SK-N-SH (cell line): ENCODE measurements around the gene ASB3. TPM values are rescaled to one million over a fixed set of nuclear protein-coding genes. Genes with fewer than 3 reads are reported as not detected.

ENCODE experiments used
- CTCF ChIA-PET: fragments of 300-600, 350-600 bp; formaldehyde crosslinking; extraction: SDS; loops from one replicate; lab custom pipeline; 2021; lab: Yijun Ruan, JAX
- POLR2A ChIA-PET: fragments of 350-600 bp; sonication (Branson Sonifier 250); formaldehyde crosslinking; extraction: SDS; loops from one replicate; lab custom pipeline; 2020; ENCODE audit warnings: antibody characterized with exemption, inconsistent platforms; lab: Yijun Ruan, JAX
- DNase-seq: peaks from one replicate; pipeline ENCODE4 v3.0.0; 2012
- H2AFZ ChIP-seq: fragments of 200-600 bp; sonication (generic); 2 replicates; pipeline ENCODE4 v1.8.1; 2016; ENCODE audit warnings: antibody characterized with exemption, mild to moderate bottlenecking, low read depth
- H3F3A ChIP-seq: fragments of 200-600 bp; sonication (generic); replicated peaks from 2 replicates; pipeline ENCODE3; 2016; ENCODE audit warnings: antibody characterized with exemption, mild to moderate bottlenecking; ENCODE audit not compliant: insufficient read depth
- H3K27ac ChIP-seq, 2 experiments: fragments of 200-500 bp in 1 of 2; fragments of 200-600 bp in 1 of 2; sonication (Bioruptor generic) in 1 of 2; sonication (generic), shearing (Covaris generic) in 1 of 2; 2 replicates each; pipeline versions ENCODE4 v1.5.1 to v1.6.1; 2014 to 2016; ENCODE audit warnings: low read depth in 2 of 2, inconsistent platforms in 1 of 2, low read length in 1 of 2, mild to moderate bottlenecking in 1 of 2, mixed read lengths in 1 of 2
- H3K27me3 ChIP-seq: fragments of 200-600 bp; sonication (generic), shearing (Covaris generic); 2 replicates; pipeline ENCODE4 v1.6.1; 2016; ENCODE audit warnings: mixed run types; ENCODE audit not compliant: insufficient read depth
- H3K36me3 ChIP-seq, 2 experiments: fragments of 200-500 bp in 1 of 2; fragments of 200-600 bp in 1 of 2; sonication (Bioruptor generic) in 1 of 2; sonication (generic) in 1 of 2; replicated peaks in 1 of 2; 2 replicates each; pipeline versions ENCODE3 to v1.5.1; 2014 to 2016; ENCODE audit warnings: low read length in 1 of 2, mild to moderate bottlenecking in 1 of 2; ENCODE audit not compliant: insufficient read depth in 2 of 2, control insufficient read depth in 1 of 2
- H3K4me1 ChIP-seq, 2 experiments: fragments of 200-500 bp in 1 of 2; fragments of 200-600 bp in 1 of 2; sonication (Bioruptor generic) in 1 of 2; sonication (generic), shearing (Covaris generic) in 1 of 2; 2 replicates each; pipeline versions ENCODE4 v1.5.1 to v1.6.1; 2014 to 2016; ENCODE audit warnings: low read depth in 1 of 2, low read length in 1 of 2, mixed run types in 1 of 2; ENCODE audit not compliant: insufficient read depth in 2 of 2, control insufficient read depth in 1 of 2
- H3K4me2 ChIP-seq: fragments of 200-600 bp; sonication (generic), shearing (Covaris generic); 2 replicates; pipeline ENCODE4 v1.6.1; 2017; ENCODE audit warnings: mixed run types
- H3K4me3 ChIP-seq, 2 experiments: fragments of 200-500 bp in 1 of 2; fragments of 200-600 bp in 1 of 2; sonication (Bioruptor generic) in 1 of 2; sonication (generic), shearing (Covaris generic) in 1 of 2; 2 replicates each; pipeline versions ENCODE4 v1.5.1 to v1.8.1; 2014 to 2016; ENCODE audit warnings: low read depth in 2 of 2, inconsistent platforms in 1 of 2, low read length in 1 of 2, mild to moderate bottlenecking in 1 of 2, mixed read lengths in 1 of 2, moderate library complexity in 1 of 2
- H3K79me2 ChIP-seq: fragments of 200-600 bp; sonication (generic); 2 replicates; pipeline ENCODE4 v1.8.1; 2017; ENCODE audit warnings: mild to moderate bottlenecking; ENCODE audit not compliant: insufficient read depth
- H3K9ac ChIP-seq: fragments of 200-600 bp; sonication (generic); 2 replicates; pipeline ENCODE4 v1.6.1; 2017; ENCODE audit warnings: mixed run types
- H3K9me2 ChIP-seq: fragments of 200-600 bp; sonication (generic); 2 replicates; pipeline ENCODE4 v1.6.1; 2017; ENCODE audit warnings: mixed run types
- H3K9me3 ChIP-seq: fragments of 200-600 bp; sonication (generic); 2 replicates; pipeline ENCODE4 v1.6.1; 2017; ENCODE audit warnings: mixed run types, mild to moderate bottlenecking, moderate library complexity
- H4K20me1 ChIP-seq: fragments of 200-600 bp; sonication (generic); 2 replicates; pipeline ENCODE4 v1.6.1; 2017; ENCODE audit warnings: mild to moderate bottlenecking, mixed run types; ENCODE audit not compliant: insufficient read depth
- CTCF ChIP-seq: fragments of 200-600 bp; sonication (generic); IDR thresholded peaks from 2 replicates; pipeline ENCODE4 v1.6.1; 2017; ENCODE audit warnings: antibody characterized with exemption, mild to moderate bottlenecking, moderate library complexity
- ELF1 ChIP-seq: IDR thresholded peaks from 2 replicates; pipeline ENCODE4 v1.4.0; 2012
- EP300 ChIP-seq, 2 experiments: IDR thresholded peaks; 2 replicates each; pipeline versions ENCODE4 v1.4.0 to v1.6.1; 2012; ENCODE audit warnings: borderline replicate concordance in 1 of 2, low read depth in 1 of 2, low read length in 1 of 2
- EZH2phosphoT487 ChIP-seq: fragments of 200-600 bp; sonication (generic); IDR thresholded peaks from 2 replicates; pipeline ENCODE4 v1.6.1; 2017; ENCODE audit warnings: low read depth, mixed run types, mild to moderate bottlenecking, antibody characterized with exemption, moderate library complexity, borderline replicate concordance
- FOXM1 ChIP-seq: IDR thresholded peaks from 2 replicates; pipeline ENCODE4 v1.4.0; 2012; ENCODE audit warnings: low read depth, mild to moderate bottlenecking
- IRF3 ChIP-seq: fragments of 150-350 bp; IDR thresholded peaks from 2 replicates; pipeline ENCODE4 v1.6.1; 2016; ENCODE audit warnings: mild to moderate bottlenecking, low read depth, low read length
- JUND ChIP-seq: IDR thresholded peaks from 2 replicates; pipeline ENCODE4 v1.4.0; 2012
- MXI1 ChIP-seq: IDR thresholded peaks from 2 replicates; pipeline ENCODE4 v1.6.1; 2012; ENCODE audit warnings: mild to moderate bottlenecking, low read depth, low read length, improper control_type of control experiment
- NFIC ChIP-seq: IDR thresholded peaks from 2 replicates; pipeline ENCODE4 v1.4.0; 2012; ENCODE audit warnings: borderline replicate concordance
- PBX3 ChIP-seq: IDR thresholded peaks from 2 replicates; pipeline ENCODE4; 2012
- POLR2AphosphoS5 ChIP-seq: IDR thresholded peaks from 2 replicates; pipeline ENCODE4 v1.6.1; 2012; ENCODE audit warnings: low read depth, low read length
- RAD21 ChIP-seq: IDR thresholded peaks from 2 replicates; pipeline ENCODE4 v1.6.1; 2012; ENCODE audit warnings: mild to moderate bottlenecking, low read length
- RXRA ChIP-seq: IDR thresholded peaks from 2 replicates; pipeline ENCODE4 v1.4.0; 2012; ENCODE audit warnings: low read depth, mild to moderate bottlenecking, borderline replicate concordance
- SIN3A ChIP-seq: IDR thresholded peaks from 2 replicates; pipeline ENCODE4 v1.6.1; 2012; ENCODE audit warnings: low read depth, mild to moderate bottlenecking, low read length, moderate library complexity, borderline replicate concordance
- TAF1 ChIP-seq: IDR thresholded peaks from 2 replicates; pipeline ENCODE4 v1.6.1; 2012; ENCODE audit warnings: low read depth, mild to moderate bottlenecking, low read length, moderate library complexity, borderline replicate concordance
- TCF12 ChIP-seq: IDR thresholded peaks from 2 replicates; pipeline ENCODE4 v1.4.0; 2012
- TEAD4 ChIP-seq: IDR thresholded peaks from 2 replicates; pipeline ENCODE4 v1.4.0; 2012; ENCODE audit warnings: mild to moderate bottlenecking, borderline replicate concordance; ENCODE audit not compliant: insufficient read depth
- USF1 ChIP-seq: IDR thresholded peaks from 2 replicates; pipeline ENCODE4 v1.4.0; 2012; ENCODE audit warnings: low read depth, borderline replicate concordance
- ZBTB33 ChIP-seq: IDR thresholded peaks from 2 replicates; pipeline ENCODE4 v1.4.0; 2012; ENCODE audit warnings: low read depth, borderline replicate concordance
- WGBS: methylation state at CpG from one replicate; pipeline ENCODE4 v1.1.6; 2017; ENCODE audit warnings: low lambda C conversion rate; 5-methylcytosine and 5-hydroxymethylcytosine counted together
- polyA plus RNA-seq, 3 experiments: library from polyadenylated mRNA; depleted of rRNA; stranded (reverse); fragments of >200 nt; gene quantifications; 2 replicates each; pipeline ENCODE4 v1.2.3, GENCODE V29; 2012

The ASB3 gene
- polyA plus RNA-seq, 1 of the 3 experiments (the other 2 are of a cell fraction): 16.2 TPM

- 85% methylated on average over 7 of the region's 7 CpGs for WGBS
- Histone ChIP-seq H2AFZ (no peak overlapping the region), H4K20me1 (no peaks in the 10 kb centered on the region), H3K9me3 (no peaks in the 10 kb centered on the region), H3K4me2 (no peak overlapping the region), H3K4me3 (no peak overlapping the region), H3K79me2 (no peaks in the 10 kb centered on the region), H3K4me1 (no peaks in the 10 kb centered on the region), H3F3A (no peaks in the 10 kb centered on the region), H3K9ac (no peak overlapping the region), H3K27ac (no peak overlapping the region), H3K9me2 (no peaks in the 10 kb centered on the region), H3K36me3 (peaks cover 19 to 39% of the 10 kb centered on the region in 2 experiments), H3K27me3 (no peaks in the 10 kb centered on the region)
- ChIA-PET POLR2A (no interaction called here), CTCF (no interaction called here)
- TF ChIP-seq MXI1 (no peak), ZBTB33 (no peak), RAD21 (no peak), EZH2phosphoT487 (no peak)
- no peak for DNase-seq
Measured at GRCh38 chr2:53711271-53711780, 75.4 kb downstream of the ASB3 start.

- Histone ChIP-seq H3K9me2 (no peaks in the 10 kb centered on the region), H3K4me1 (no peaks in the 10 kb centered on the region), H3K27ac (no peak overlapping the region), H3K79me2 (no peaks in the 10 kb centered on the region), H3K4me3 (no peak overlapping the region), H3K27me3 (no peaks in the 10 kb centered on the region), H2AFZ (no peak overlapping the region), H3K4me2 (no peak overlapping the region), H3K9me3 (no peaks in the 10 kb centered on the region), H4K20me1 (no peaks in the 10 kb centered on the region), H3K9ac (no peak overlapping the region)
- POLR2A ChIA-PET: no interaction called here
- DNase-seq: no peak
- CTCF ChIA-PET: no interaction called here
- TF ChIP-seq NFIC (no peak), POLR2AphosphoS5 (no peak), JUND (no peak), CTCF (no peak), PBX3 (no peak), TCF12 (no peak), USF1 (no peak), ELF1 (no peak), SIN3A (no peak), EP300 (IDR thresholded peaks at IDR 0.05; ENCODE audit: borderline replicate concordance in 1 of 2, low read depth in 1 of 2, low read length in 1 of 2) (no peak), FOXM1 (no peak), RXRA (no peak), TEAD4 (no peak), IRF3 (no peak), TAF1 (no peak)
- TF ChIP-seq, all 33 proteins: peak for 0
- Histone ChIP-seq H3K36me3 (peaks cover 12 to 36% of the 10 kb centered on the region in 2 experiments), H3F3A (no peaks in the 10 kb centered on the region)
Measured at GRCh38 chr2:53708988-53709387, 77.8 kb downstream of the ASB3 start.
